H1 (cell line): ENCODE data around the gene STAG2. TPM values are rescaled to one million over a fixed set of nuclear protein-coding genes. Genes with fewer than 3 reads are reported as not detected.
A peak's percentile ranks its signal among the peaks of the same experiment; 100 is the strongest.

ENCODE experiments used
- ASH2L ChIP-seq: fragments of 200-600, 300-600 bp; sonication (generic); IDR thresholded peaks from one replicate; pipeline ENCODE4 v1.7.1; 2017; ENCODE audit warnings: low read length
- BRCA1 ChIP-seq: IDR thresholded peaks from 2 replicates; pipeline ENCODE4 v1.6.1; 2012; ENCODE audit warnings: low read depth, low read length, improper control_type of control experiment
- NRF1 ChIP-seq: IDR thresholded peaks from 2 replicates; pipeline ENCODE4 v1.6.1; 2011; ENCODE audit warnings: mild to moderate bottlenecking, low read depth, low read length, improper control_type of control experiment
- POLR2AphosphoS5 ChIP-seq: IDR thresholded peaks from 2 replicates; pipeline ENCODE4 v1.6.1; 2011; ENCODE audit warnings: low read depth, low read length
- POU5F1 ChIP-seq: IDR thresholded peaks from 2 replicates; pipeline ENCODE4 v1.6.1; 2011; ENCODE audit warnings: low read depth, mild to moderate bottlenecking, low read length, moderate library complexity
- RFX5 ChIP-seq: IDR thresholded peaks from 2 replicates; pipeline ENCODE4 v1.6.1; 2011; ENCODE audit warnings: low read depth, low read length, improper control_type of control experiment, borderline replicate concordance
- TEAD4 ChIP-seq: IDR thresholded peaks from 2 replicates; pipeline ENCODE4 v1.6.1; 2012; ENCODE audit warnings: low read depth, low read length, inconsistent platforms, mixed read lengths
- polyA plus RNA-seq, 7 experiments: library from polyadenylated mRNA; depleted of rRNA in 3 of 7; stranded (reverse) in 5 of 7; unstranded in 2 of 7; fragments of >200 nt in 5 of 7; fragments of 200-250 nt in 2 of 7; gene quantifications; 1 replicate in 5 of 7; 2 replicates in 1 of 7; 4 replicates in 1 of 7; pipeline versions ENCODE4 v1.2.1 to v1.2.3, GENCODE V29; 2011 to 2013; ENCODE audit warnings: missing spikeins in 2 of 7, mixed read lengths in 2 of 7
- total RNA-seq: library from RNA; stranded (reverse); fragmentation: NEBNext Ultra II Directional; extraction: Animal tissue kit (Norgen Biotek cat#: 25700); gene quantifications from 2 replicates; pipeline ENCODE4 v1.2.1, GENCODE V29; 2021
- TF ChIP-seq, protein P1 (sequence below): IDR thresholded peaks from 2 replicates; pipeline ENCODE4 v1.6.1; 2012; ENCODE audit warnings: low read length, inconsistent platforms
- TF ChIP-seq, protein P2 (sequence below): IDR thresholded peaks from 2 replicates; pipeline ENCODE4 v1.6.1; 2012; ENCODE audit warnings: inconsistent platforms
- TF ChIP-seq, protein P3 (sequence below): IDR thresholded peaks from 2 replicates; pipeline ENCODE4 v1.6.1; 2011; ENCODE audit warnings: low read depth, mild to moderate bottlenecking, low read length; ENCODE audit not compliant: insufficient read depth

Gene STAG2
- total and polyA plus RNA-seq, 2 of the 8 experiments (the other 6 are each of a cell fraction or from before 2014, with no cell fraction given): 20.3 to 94.9 TPM

DNA sequence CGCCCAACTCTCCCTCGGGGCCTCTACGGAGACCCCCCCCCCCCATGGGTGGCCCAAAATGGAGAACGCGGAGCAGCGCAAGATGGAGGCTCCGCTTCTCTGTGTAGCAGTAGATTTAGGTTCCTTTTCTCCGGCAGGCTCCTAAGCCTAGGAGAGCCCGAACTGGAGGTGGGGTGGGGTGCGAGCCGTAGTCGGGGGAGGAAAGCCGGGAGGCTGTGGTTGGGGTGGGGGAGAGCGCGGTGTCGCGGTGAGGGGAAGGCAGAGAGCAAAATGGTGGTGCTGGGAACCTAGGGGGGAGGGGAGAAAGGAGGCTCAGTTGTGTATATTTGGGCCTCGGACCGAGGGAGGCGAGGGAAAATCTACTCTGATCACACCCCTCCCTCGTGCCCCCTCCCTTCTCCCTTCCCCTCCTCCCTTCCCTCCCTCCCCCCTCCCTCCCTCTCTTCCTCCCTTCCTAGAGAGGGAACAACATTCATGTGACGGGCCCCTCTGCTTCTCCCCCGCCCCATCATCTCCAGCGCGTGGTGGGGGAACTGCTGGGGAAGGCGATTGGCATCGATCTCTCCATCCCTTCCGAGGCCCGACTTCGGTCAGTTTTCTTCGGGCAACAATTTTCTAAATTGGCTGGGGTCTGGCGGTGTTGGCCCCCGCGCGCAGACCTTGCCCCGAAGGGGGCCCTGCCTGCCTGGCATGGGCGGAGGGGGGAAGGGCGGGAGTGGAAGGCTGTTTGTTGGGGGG is at the start of gene STAG2 (continued):
- TF ChIP-seq BRCA1: no peak
- no peak for TF ChIP-seq POU5F1
- peak; percentile 67; the same call in 1 of the 2 replicates for TF ChIP-seq POLR2AphosphoS5
- TF ChIP-seq, protein P1, sequence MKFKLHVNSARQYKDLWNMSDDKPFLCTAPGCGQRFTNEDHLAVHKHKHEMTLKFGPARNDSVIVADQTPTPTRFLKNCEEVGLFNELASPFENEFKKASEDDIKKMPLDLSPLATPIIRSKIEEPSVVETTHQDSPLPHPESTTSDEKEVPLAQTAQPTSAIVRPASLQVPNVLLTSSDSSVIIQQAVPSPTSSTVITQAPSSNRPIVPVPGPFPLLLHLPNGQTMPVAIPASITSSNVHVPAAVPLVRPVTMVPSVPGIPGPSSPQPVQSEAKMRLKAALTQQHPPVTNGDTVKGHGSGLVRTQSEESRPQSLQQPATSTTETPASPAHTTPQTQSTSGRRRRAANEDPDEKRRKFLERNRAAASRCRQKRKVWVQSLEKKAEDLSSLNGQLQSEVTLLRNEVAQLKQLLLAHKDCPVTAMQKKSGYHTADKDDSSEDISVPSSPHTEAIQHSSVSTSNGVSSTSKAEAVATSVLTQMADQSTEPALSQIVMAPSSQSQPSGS: no peak
- no peak for TF ChIP-seq TEAD4
- TF ChIP-seq ASH2L: no peak
- TF ChIP-seq, protein P2, sequence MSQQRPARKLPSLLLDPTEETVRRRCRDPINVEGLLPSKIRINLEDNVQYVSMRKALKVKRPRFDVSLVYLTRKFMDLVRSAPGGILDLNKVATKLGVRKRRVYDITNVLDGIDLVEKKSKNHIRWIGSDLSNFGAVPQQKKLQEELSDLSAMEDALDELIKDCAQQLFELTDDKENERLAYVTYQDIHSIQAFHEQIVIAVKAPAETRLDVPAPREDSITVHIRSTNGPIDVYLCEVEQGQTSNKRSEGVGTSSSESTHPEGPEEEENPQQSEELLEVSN: no peak
- no peak for TF ChIP-seq NRF1
- TF ChIP-seq, protein P3, sequence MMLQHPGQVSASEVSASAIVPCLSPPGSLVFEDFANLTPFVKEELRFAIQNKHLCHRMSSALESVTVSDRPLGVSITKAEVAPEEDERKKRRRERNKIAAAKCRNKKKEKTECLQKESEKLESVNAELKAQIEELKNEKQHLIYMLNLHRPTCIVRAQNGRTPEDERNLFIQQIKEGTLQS: no peak
- no peak for TF ChIP-seq RFX5
